ENCODE data around the gene PCSK5.

DNA sequence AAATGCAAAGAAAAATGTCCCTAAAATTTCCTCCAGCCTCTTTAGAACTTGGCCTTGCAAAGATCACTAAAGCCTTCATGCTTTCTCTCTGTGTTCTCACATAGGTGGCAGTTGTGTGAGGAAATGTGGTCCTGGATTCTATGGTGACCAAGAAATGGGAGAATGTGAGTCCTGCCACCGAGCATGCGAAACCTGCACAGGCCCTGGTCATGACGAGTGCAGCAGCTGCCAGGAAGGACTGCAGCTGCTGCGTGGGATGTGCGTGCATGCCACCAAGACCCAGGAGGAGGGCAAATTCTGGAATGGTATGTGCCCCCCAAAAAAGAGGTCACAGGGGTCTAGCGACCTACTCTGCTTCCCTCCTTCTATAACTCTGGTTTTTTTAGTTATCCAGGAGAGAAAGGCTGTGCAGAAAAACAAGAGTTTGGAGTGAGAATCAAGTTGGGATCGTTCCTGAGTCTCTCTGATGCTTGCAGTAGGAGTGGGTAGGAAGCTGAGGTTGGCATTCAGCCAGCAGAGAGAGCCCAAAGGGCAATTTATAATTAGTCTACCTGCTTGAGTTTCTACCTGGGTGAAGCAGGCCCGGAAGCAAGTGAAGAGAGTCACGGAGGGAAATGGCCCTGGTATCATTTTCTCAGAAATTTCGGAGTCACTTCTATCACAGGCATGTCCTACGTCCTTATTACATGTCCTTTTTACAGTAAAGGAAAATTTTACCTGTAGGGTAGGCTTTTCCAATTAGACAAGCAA lies 406.3 kb downstream of the PCSK5 start:
- TF ChIP-seq, protein P1, sequence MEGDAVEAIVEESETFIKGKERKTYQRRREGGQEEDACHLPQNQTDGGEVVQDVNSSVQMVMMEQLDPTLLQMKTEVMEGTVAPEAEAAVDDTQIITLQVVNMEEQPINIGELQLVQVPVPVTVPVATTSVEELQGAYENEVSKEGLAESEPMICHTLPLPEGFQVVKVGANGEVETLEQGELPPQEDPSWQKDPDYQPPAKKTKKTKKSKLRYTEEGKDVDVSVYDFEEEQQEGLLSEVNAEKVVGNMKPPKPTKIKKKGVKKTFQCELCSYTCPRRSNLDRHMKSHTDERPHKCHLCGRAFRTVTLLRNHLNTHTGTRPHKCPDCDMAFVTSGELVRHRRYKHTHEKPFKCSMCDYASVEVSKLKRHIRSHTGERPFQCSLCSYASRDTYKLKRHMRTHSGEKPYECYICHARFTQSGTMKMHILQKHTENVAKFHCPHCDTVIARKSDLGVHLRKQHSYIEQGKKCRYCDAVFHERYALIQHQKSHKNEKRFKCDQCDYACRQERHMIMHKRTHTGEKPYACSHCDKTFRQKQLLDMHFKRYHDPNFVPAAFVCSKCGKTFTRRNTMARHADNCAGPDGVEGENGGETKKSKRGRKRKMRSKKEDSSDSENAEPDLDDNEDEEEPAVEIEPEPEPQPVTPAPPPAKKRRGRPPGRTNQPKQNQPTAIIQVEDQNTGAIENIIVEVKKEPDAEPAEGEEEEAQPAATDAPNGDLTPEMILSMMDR (IDR thresholded peaks at IDR 0.05; ENCODE audit: control extremely low read depth in 1 of 3, insufficient read depth in 1 of 3, low read depth in 1 of 3, low read length in 3 of 3), result no peak
- TF ChIP-seq SIN3A (conservative IDR thresholded peaks at IDR 0.05 in 1 of 2, IDR thresholded peaks at IDR 0.05 in 1 of 2; ENCODE audit: low read depth in 1 of 2, low read length in 2 of 2) (no peak), CEBPB (IDR thresholded peaks at IDR 0.05; ENCODE audit: low read depth, low read length) (no peak), YY1 (IDR thresholded peaks at IDR 0.05; ENCODE audit: low read depth, low read length) (no peak), TAF7 (optimal IDR thresholded peaks at IDR 0.05; ENCODE audit: borderline replicate concordance, low read depth, low read length) (no peak), RAD21 (IDR thresholded peaks at IDR 0.05 in 1 of 2, conservative IDR thresholded peaks at IDR 0.05 in 1 of 2; ENCODE audit: low read depth in 2 of 2, low read length in 2 of 2) (no peak), TAF1 (IDR thresholded peaks at IDR 0.05; ENCODE audit: low read depth, low read length) (no peak), GTF2F1 (IDR thresholded peaks at IDR 0.05; ENCODE audit: borderline replicate concordance, low read depth, low read length) (no peak), POLR2A (IDR thresholded peaks at IDR 0.05; ENCODE audit: control extremely low read depth in 1 of 2, low read depth in 2 of 2, low read length in 2 of 2) (no peak), EZH2 (IDR thresholded peaks at IDR 0.05; ENCODE audit: low read depth, low read length, severe bottlenecking) (no peak), JUN (IDR thresholded peaks at IDR 0.05; ENCODE audit: low read depth, low read length) (no peak)
- TF ChIP-seq, protein P2, sequence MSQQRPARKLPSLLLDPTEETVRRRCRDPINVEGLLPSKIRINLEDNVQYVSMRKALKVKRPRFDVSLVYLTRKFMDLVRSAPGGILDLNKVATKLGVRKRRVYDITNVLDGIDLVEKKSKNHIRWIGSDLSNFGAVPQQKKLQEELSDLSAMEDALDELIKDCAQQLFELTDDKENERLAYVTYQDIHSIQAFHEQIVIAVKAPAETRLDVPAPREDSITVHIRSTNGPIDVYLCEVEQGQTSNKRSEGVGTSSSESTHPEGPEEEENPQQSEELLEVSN (IDR thresholded peaks at IDR 0.05), result no peak
